Tibial nerve (tissue), 4 donors: ENCODE data around the gene RFX1.

Source experiments
- CTCF ChIP-seq, 5 experiments: fragments of 200-600 bp in 3 of 5; fragments of 450-650 bp in 2 of 5; sonication (generic) in 3 of 5; IDR thresholded peaks; one replicate each; pipeline ENCODE4 v1.5.1; 2016 to 2019; ENCODE audit warnings: antibody characterized with exemption in 5 of 5, mild to moderate bottlenecking in 3 of 5, moderate library complexity in 2 of 5
- EP300 ChIP-seq, 2 donors: sonication (generic); formaldehyde crosslinking; IDR thresholded peaks; one replicate each; pipeline ENCODE4 v1.6.1; 2017; ENCODE audit warnings: antibody characterized with exemption in 2 of 2, mild to moderate bottlenecking in 1 of 2
- POLR2A ChIP-seq, 2 donors: fragments of 450-650 bp; IDR thresholded peaks; one replicate each; pipeline ENCODE4 v1.6.1; 2017; ENCODE audit warnings: antibody characterized with exemption in 2 of 2, mild to moderate bottlenecking in 2 of 2, moderate library complexity in 2 of 2

GRCh38 chr19:14002571-14003250, 3.4 kb downstream of the RFX1 start:
- TF ChIP-seq EP300 (IDR thresholded peaks at IDR 0.05) (no peak), CTCF (IDR thresholded peaks at IDR 0.05) (no peak), POLR2A (IDR thresholded peaks at IDR 0.05) (no peak)
